ENCODE data around the gene RABL6. TPM values are rescaled to one million over a fixed set of nuclear protein-coding genes. Genes with fewer than 3 reads are reported as not detected.
"Not testable (repeated sequence)": the region's sequence is repeated elsewhere in the genome, so short reads cannot be mapped to it uniquely, and the experiment has no call there.

The RABL6 gene
- total RNA-seq, 4 donors from 2014 or later: 28.8 to 57.9 (median 39.6) TPM

DNA sequence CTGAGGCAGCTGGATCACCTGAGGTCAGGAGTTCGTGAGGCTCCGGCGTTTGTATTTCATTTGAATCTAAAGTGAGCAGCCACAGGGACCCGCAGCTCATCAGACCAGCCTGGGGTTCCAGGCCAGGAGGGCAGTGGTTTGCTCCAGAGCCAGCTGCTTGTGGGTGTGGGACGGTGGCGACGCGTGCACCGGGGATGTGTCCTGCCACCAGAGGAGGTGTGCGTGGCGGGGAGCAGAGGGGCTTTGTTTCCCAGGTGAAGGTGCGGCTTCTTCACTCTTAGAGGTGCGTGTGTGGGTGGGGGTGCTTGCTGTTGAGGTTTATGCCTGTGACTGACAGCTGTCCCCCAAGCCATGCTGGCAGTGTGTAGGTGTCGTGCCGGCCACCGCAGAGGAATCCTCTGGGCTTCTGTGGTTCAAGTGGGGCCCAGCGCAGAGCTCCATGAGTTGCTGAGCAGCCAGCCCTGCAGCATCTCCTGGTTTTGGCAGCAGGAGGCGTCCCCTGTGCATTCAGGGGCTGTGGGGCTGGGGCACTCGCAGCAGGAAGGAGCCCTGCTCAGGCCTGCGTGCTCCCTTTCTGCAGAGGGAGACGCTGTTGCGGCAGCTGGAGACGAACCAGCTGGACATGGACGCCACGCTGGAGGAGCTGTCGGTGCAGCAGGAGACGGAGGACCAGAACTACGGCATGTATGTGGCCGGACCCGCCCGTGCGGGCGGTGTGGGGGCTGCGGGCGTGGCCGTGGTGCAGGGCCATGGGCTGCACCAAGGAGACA lies 27.6 kb downstream of the RABL6 start:
- intact Hi-C loops (cut with DNase I; ENCODE audit: low total_unique reads): no loop called here
- Histone ChIP-seq H3K27me3 (no peaks in the 10 kb centered on the region), H3K9me3 (no peaks in the 10 kb centered on the region), H3K36me3 (no peaks in the 10 kb centered on the region), H3K4me3 (no peak overlapping the region), H3K27ac (no peak overlapping the region), H3K4me1 (no peaks in the 10 kb centered on the region)
- no peak for DNase-seq
- TF ChIP-seq POLR2A (IDR thresholded peaks at IDR 0.05): no peak
- TF ChIP-seq, protein P1, sequence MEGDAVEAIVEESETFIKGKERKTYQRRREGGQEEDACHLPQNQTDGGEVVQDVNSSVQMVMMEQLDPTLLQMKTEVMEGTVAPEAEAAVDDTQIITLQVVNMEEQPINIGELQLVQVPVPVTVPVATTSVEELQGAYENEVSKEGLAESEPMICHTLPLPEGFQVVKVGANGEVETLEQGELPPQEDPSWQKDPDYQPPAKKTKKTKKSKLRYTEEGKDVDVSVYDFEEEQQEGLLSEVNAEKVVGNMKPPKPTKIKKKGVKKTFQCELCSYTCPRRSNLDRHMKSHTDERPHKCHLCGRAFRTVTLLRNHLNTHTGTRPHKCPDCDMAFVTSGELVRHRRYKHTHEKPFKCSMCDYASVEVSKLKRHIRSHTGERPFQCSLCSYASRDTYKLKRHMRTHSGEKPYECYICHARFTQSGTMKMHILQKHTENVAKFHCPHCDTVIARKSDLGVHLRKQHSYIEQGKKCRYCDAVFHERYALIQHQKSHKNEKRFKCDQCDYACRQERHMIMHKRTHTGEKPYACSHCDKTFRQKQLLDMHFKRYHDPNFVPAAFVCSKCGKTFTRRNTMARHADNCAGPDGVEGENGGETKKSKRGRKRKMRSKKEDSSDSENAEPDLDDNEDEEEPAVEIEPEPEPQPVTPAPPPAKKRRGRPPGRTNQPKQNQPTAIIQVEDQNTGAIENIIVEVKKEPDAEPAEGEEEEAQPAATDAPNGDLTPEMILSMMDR (IDR thresholded peaks at IDR 0.05): no peak

DNA sequence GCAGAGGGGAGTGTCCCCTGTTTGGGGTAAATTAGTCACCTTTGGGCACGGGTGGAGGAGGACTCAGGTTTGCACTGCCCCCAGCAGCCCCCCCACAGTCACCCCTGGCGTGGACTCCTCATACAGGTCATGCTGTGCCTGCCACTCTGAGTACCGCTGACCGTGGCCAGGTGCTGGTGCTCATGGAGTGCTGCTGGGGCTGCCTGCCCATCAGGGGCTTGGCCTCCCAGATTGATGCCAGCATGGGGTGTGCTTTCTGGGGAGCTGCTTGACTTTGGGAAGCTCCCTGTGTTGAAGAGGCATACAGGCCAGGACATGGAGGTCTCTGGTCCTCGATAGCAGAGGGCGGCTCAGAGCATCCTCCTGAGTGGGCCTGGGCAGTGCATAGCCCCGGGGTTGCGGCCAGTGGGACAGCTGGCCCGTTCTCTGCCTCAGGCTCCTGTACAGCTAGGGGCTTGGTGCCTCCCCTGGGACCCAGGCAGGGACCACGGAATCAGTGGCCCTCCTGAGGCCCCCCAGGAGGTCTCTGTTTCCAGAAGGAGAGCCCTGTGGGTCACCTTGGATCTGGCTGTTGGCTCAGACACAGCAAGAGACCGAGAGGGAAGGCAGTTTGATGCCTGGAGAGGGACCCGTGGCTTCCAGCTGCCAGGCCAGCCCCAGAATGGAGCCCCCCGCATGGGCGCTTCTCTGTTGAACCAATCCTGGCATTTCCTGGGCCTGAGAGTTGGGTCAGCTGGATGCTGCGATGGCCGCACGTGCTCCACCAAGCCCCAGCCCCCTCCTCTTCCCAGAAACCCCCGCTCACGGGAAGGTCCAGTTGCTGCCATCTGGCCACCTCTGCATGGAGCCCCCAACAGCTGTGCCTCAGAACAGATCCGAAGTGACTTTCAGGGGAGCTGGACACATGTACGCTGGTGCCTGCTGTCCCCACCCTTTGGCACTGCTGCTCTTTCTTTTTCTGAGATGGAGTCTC lies 28.5 kb downstream of the RABL6 start:
- intact Hi-C loops (cut with DNase I; ENCODE audit: low total_unique reads): no loop called here
- Histone ChIP-seq H3K9me3 (no peaks in the 10 kb centered on the region), H3K4me3 (no peak overlapping the region), H3K4me1 (no peaks in the 10 kb centered on the region), H3K27ac (no peak overlapping the region), H3K36me3 (no peaks in the 10 kb centered on the region), H3K27me3 (no peaks in the 10 kb centered on the region)
- no peak for DNase-seq
- TF ChIP-seq, protein P1 (IDR thresholded peaks at IDR 0.05): no peak
- TF ChIP-seq POLR2A (IDR thresholded peaks at IDR 0.05): no peak

DNA sequence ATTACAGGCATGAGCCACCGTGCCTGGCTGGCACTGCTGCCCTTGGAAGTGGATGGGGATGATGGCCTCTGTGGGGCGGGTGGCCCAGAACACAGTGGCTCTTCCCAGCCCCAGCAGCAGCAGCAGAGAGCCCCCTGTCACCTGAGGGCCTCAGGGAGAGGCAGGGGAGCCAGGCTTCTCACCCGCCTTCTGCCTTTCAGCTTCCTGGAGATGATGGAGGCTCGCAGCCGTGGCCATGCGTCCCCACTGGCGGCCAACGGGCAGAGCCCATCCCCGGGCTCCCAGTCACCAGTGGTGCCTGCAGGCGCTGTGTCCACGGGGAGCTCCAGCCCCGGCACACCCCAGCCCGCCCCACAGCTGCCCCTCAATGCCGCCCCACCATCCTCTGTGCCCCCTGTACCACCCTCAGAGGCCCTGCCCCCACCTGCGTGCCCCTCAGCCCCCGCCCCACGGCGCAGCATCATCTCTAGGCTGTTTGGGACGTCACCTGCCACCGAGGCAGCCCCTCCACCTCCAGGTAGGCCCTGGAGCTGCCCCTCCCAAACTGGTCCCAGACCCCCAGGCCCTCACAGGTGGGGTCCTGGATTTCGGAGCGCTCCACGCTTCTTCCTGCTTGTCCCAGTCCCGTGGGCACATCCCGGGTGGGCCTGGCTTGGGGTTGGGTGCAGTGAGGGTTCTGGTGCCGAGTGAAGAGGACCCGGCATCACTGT lies 29.6 kb downstream of the RABL6 start:
- intact Hi-C loops (cut with DNase I; ENCODE audit: low total_unique reads): no loop called here
- Histone ChIP-seq H3K9me3 (no peaks in the 10 kb centered on the region), H3K36me3 (no peaks in the 10 kb centered on the region), H3K4me3 (no peak overlapping the region), H3K27me3 (no peaks in the 10 kb centered on the region), H3K27ac (no peak overlapping the region), H3K4me1 (peaks cover 0 to 5% of the 10 kb centered on the region in 2 donors)
- DNase-seq: no peak
- TF ChIP-seq, protein P1 (IDR thresholded peaks at IDR 0.05): no peak
- TF ChIP-seq POLR2A (IDR thresholded peaks at IDR 0.05): no peak

DNA sequence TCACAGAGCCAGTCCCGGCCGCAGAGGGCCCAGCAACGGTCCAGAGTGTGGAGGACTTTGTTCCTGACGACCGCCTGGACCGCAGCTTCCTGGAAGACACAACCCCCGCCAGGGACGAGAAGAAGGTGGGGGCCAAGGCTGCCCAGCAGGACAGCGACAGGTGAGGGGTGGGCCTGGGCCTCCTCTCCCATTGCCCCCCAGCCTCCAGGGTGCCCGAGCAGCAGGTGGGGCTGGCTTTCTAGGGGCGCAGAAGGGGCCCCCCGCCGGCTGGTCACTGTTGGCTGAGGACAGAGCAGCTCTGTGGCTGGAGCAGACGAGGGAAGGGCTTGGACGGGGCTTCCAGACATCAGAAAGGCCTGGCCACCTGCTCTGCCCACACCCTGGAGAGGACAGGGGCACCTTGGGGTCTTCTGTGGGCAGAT lies 30.1 kb downstream of the RABL6 start:
- peaks cover 0 to 10% of the 10 kb centered on the region in 2 donors for H3K4me1 ChIP-seq
- H3K27me3 ChIP-seq; H3K4me3 ChIP-seq; DNase-seq; H3K9me3 ChIP-seq; H3K36me3 ChIP-seq; intact Hi-C loops (cut with DNase I; ENCODE audit: low total_unique reads); H3K27ac ChIP-seq: not testable (repeated sequence)

Data from uterus (tissue), 4 donors.